ENCODE measurements around the gene PALMD.

DNA sequence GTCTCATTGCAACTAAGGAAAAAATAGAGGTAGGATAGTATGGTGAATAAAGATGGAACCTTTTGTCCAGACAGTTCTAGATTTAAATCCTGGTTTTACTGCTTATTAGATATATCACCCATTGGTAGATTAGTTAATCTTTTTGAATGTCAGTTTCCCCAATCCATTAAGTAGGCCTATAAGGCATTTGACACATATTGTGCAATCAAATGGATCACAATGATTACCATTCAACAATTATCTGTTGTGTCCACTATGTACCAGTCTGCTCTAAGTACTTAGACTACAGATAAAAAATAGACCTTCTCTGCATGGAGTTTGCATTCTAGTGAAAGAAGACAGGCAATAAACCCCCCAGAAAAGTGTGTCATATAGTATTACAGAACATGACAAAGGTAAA is 6.0 kb upstream of the PALMD start:
- TF ChIP-seq, protein P1, sequence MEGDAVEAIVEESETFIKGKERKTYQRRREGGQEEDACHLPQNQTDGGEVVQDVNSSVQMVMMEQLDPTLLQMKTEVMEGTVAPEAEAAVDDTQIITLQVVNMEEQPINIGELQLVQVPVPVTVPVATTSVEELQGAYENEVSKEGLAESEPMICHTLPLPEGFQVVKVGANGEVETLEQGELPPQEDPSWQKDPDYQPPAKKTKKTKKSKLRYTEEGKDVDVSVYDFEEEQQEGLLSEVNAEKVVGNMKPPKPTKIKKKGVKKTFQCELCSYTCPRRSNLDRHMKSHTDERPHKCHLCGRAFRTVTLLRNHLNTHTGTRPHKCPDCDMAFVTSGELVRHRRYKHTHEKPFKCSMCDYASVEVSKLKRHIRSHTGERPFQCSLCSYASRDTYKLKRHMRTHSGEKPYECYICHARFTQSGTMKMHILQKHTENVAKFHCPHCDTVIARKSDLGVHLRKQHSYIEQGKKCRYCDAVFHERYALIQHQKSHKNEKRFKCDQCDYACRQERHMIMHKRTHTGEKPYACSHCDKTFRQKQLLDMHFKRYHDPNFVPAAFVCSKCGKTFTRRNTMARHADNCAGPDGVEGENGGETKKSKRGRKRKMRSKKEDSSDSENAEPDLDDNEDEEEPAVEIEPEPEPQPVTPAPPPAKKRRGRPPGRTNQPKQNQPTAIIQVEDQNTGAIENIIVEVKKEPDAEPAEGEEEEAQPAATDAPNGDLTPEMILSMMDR (IDR thresholded peaks at IDR 0.05): no peak
- no peak for TF ChIP-seq HDAC2 (IDR thresholded peaks at IDR 0.05)
- no peak for TF ChIP-seq SMC3 (IDR thresholded peaks at IDR 0.05)
- no peak for TF ChIP-seq FOSB (CRISPR knock-in tag; IDR thresholded peaks at IDR 0.05)
- TF ChIP-seq POLR2A (IDR thresholded peaks at IDR 0.05; ENCODE audit: low read length): no peak
- TF ChIP-seq, protein P2, sequence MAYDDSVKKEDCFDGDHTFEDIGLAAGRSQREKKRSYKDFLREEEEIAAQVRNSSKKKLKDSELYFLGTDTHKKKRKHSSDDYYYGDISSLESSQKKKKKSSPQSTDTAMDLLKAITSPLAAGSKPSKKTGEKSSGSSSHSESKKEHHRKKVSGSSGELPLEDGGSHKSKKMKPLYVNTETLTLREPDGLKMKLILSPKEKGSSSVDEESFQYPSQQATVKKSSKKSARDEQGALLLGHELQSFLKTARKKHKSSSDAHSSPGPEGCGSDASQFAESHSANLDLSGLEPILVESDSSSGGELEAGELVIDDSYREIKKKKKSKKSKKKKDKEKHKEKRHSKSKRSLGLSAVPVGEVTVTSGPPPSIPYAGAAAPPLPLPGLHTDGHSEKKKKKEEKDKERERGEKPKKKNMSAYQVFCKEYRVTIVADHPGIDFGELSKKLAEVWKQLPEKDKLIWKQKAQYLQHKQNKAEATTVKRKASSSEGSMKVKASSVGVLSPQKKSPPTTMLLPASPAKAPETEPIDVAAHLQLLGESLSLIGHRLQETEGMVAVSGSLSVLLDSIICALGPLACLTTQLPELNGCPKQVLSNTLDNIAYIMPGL (CRISPR knock-in tag; IDR thresholded peaks at IDR 0.05; ENCODE audit: borderline replicate concordance): no peak

Measured in A549 (cell line).